OCI-LY1 (cell line): ENCODE measurements around the gene OFD1.

Experiments used
- H2AFZ ChIP-seq: fragments of 200-600 bp; sonication (generic), shearing (Covaris generic); 2 replicates; pipeline ENCODE4 v1.6.0; 2014; ENCODE audit warnings: antibody characterized with exemption, mild to moderate bottlenecking, low read length
- H3F3A ChIP-seq: fragments of 200-600 bp; sonication (generic), shearing (Covaris generic); 2 replicates; pipeline ENCODE4 v1.6.0; 2014; ENCODE audit warnings: mild to moderate bottlenecking, antibody characterized with exemption, low read length, moderate library complexity; ENCODE audit not compliant: insufficient read depth
- H3K27ac ChIP-seq: fragments of 200-600 bp; sonication (generic); 2 replicates; pipeline ENCODE4 v1.5.1; 2014; ENCODE audit warnings: low read length, mixed run types, mild to moderate bottlenecking, low read depth; ENCODE audit not compliant: poor library complexity, severe bottlenecking
- H3K27me3 ChIP-seq: fragments of 200-600 bp; sonication (generic); 2 replicates; pipeline ENCODE4 v1.6.0; 2014; ENCODE audit warnings: antibody characterized with exemption, mild to moderate bottlenecking, low read length, moderate library complexity; ENCODE audit not compliant: insufficient read depth
- H3K36me3 ChIP-seq: fragments of 200-600 bp; sonication (generic); 2 replicates; pipeline ENCODE4 v1.6.1; 2014; ENCODE audit warnings: mild to moderate bottlenecking, antibody characterized with exemption, low read length, moderate library complexity, mixed read lengths; ENCODE audit not compliant: insufficient read depth
- H3K4me1 ChIP-seq: fragments of 200-600 bp; sonication (generic); 2 replicates; pipeline ENCODE4 v1.5.1; 2014; ENCODE audit warnings: mild to moderate bottlenecking, low read length, moderate library complexity; ENCODE audit not compliant: insufficient read depth, severe bottlenecking
- H3K4me2 ChIP-seq: fragments of 200-600 bp; sonication (generic), shearing (Covaris generic); 2 replicates; pipeline ENCODE4 v1.6.1; 2014; ENCODE audit warnings: low read length
- H3K4me3 ChIP-seq: fragments of 200-600 bp; sonication (generic); 2 replicates; pipeline ENCODE4 v1.5.1; 2014; ENCODE audit warnings: low read length, low read depth, mild to moderate bottlenecking, mixed read lengths; ENCODE audit not compliant: poor library complexity, severe bottlenecking
- H3K79me2 ChIP-seq: fragments of 200-600 bp; shearing (Covaris generic); 2 replicates; pipeline ENCODE4 v1.6.1; 2016; ENCODE audit warnings: mixed run types, low read length, mixed read lengths; ENCODE audit not compliant: insufficient read depth
- H3K9ac ChIP-seq: fragments of 200-600 bp; sonication (generic), shearing (Covaris generic); 2 replicates; pipeline ENCODE4 v1.6.1; 2014; ENCODE audit warnings: mild to moderate bottlenecking, low read length, mixed read lengths
- H3K9me2 ChIP-seq: fragments of 200-600 bp; sonication (generic), shearing (Covaris generic); 2 replicates; pipeline ENCODE4 v1.6.1; 2014; ENCODE audit warnings: low read depth, mild to moderate bottlenecking, low read length, mixed read lengths
- H3K9me3 ChIP-seq: fragments of 200-600 bp; shearing (Covaris generic); 2 replicates; pipeline ENCODE4 v1.6.1; 2014; ENCODE audit warnings: low read length, mixed read lengths
- H4K20me1 ChIP-seq: fragments of 200-600 bp; sonication (generic), shearing (Covaris generic); 2 replicates; pipeline ENCODE4 v1.6.0; 2016; ENCODE audit warnings: mild to moderate bottlenecking, low read length; ENCODE audit not compliant: insufficient read depth
- CTCF ChIP-seq: fragments of 200-600 bp; sonication (generic), shearing (Covaris generic); IDR thresholded peaks from 2 replicates; pipeline ENCODE4 v1.5.1; 2017; ENCODE audit warnings: mild to moderate bottlenecking, antibody characterized with exemption, low read length, moderate library complexity, mixed read lengths
- EZH2 ChIP-seq: fragments of 200-600 bp; sonication (generic), shearing (Covaris generic); IDR thresholded peaks from 2 replicates; pipeline ENCODE4 v1.8.0; 2017; ENCODE audit warnings: borderline replicate concordance, mixed run types, mild to moderate bottlenecking, antibody characterized with exemption, low read length, moderate library complexity, mixed read lengths

Gene OFD1

GRCh38 chrX:13778916-13779315 lies 44.4 kb downstream of the OFD1 start:
- Histone ChIP-seq H2AFZ (no peak overlapping the region), H3K36me3 (peaks cover 23% of the 10 kb centered on the region), H3K4me3 (no peak overlapping the region), H4K20me1 (no peaks in the 10 kb centered on the region), H3K9me2 (no peaks in the 10 kb centered on the region), H3K79me2 (no peaks in the 10 kb centered on the region), H3K9ac (no peak overlapping the region), H3K27me3 (no peaks in the 10 kb centered on the region), H3F3A (no peaks in the 10 kb centered on the region), H3K9me3 (no peaks in the 10 kb centered on the region), H3K4me2 (no peak overlapping the region), H3K4me1 (no peaks in the 10 kb centered on the region), H3K27ac (no peak overlapping the region)
- TF ChIP-seq CTCF (no peak), EZH2 (no peak)

- H3K36me3 ChIP-seq = peaks cover 3% of the 10 kb centered on the region; the same call in 1 of the 2 replicates
- no peaks in the 10 kb centered on the region for H3K27me3 ChIP-seq
- no peaks in the 10 kb centered on the region for H3K4me1 ChIP-seq
- no peak overlapping the region for H3K27ac ChIP-seq
- H2AFZ ChIP-seq = no peak overlapping the region
- H3K9ac ChIP-seq = no peak overlapping the region
- no peaks in the 10 kb centered on the region for H3F3A ChIP-seq
- no peaks in the 10 kb centered on the region for H3K9me3 ChIP-seq
- TF ChIP-seq EZH2 (no peak), CTCF (no peak)
- H4K20me1 ChIP-seq = no peaks in the 10 kb centered on the region
- H3K4me3 ChIP-seq = no peak overlapping the region
- no peaks in the 10 kb centered on the region for H3K9me2 ChIP-seq
- no peaks in the 10 kb centered on the region for H3K79me2 ChIP-seq
- H3K4me2 ChIP-seq = no peak overlapping the region
Observed at GRCh38 chrX:13780868-13781427, 46.4 kb downstream of the OFD1 start.

GRCh38 chrX:13786048-13786447 lies 51.5 kb downstream of the OFD1 start:
- no peaks in the 10 kb centered on the region for H3K79me2 ChIP-seq
- H2AFZ ChIP-seq = no peak overlapping the region
- H3K36me3 ChIP-seq = no peaks in the 10 kb centered on the region
- no peak for TF ChIP-seq CTCF
- no peak for TF ChIP-seq EZH2
- no peaks in the 10 kb centered on the region for H3F3A ChIP-seq
- no peak overlapping the region for H3K4me2 ChIP-seq
- H3K9me2 ChIP-seq = no peaks in the 10 kb centered on the region
- no peak overlapping the region for H3K27ac ChIP-seq
- H3K4me3 ChIP-seq = no peak overlapping the region
- no peaks in the 10 kb centered on the region for H3K27me3 ChIP-seq
- no peak overlapping the region for H3K9ac ChIP-seq
- no peaks in the 10 kb centered on the region for H3K9me3 ChIP-seq
- H3K4me1 ChIP-seq = no peaks in the 10 kb centered on the region
- H4K20me1 ChIP-seq = no peaks in the 10 kb centered on the region
